ENCODE measurements around the gene NEDD4L.
A peak's percentile ranks its signal among the peaks of the same experiment; 100 is the strongest.

NEDD4L gene

DNA sequence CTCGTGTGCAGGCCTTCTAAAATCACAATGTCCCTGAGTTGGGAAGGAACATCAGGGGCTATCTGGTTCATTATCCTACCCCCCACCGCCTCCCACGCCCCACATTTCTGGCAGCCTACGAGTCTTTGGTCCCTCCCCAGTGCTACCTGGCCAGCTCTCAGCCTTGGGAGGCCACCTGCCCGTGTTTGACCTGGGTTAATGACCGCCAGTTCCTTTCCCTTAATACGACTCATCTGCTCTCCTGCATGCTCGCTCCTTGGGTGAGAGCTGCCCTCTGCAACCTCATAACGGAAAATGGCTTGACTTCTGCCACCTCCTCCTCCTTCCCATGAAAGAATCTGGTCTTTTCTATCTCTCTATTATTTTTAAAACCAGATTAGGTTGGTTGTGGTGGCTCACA, 112.5 kb downstream of the NEDD4L start:
- Histone ChIP-seq H3K9me3 (ENCODE audit: control insufficient read depth, insufficient read depth, low read depth, low read length) (no peaks in the 10 kb centered on the region), H3K27ac (ENCODE audit: low read depth, low read length) (no peak overlapping the region), H3K27me3 (ENCODE audit: control insufficient read depth, insufficient read depth, low read length) (no peaks in the 10 kb centered on the region), H3K36me3 (ENCODE audit: control insufficient read depth, insufficient read depth, low read length) (no peaks in the 10 kb centered on the region), H3K4me1 (ENCODE audit: control insufficient read depth, insufficient read depth, low read length) (no peaks in the 10 kb centered on the region), H3K4me3 (ENCODE audit: low read depth, low read length) (no peak overlapping the region), H3K9ac (ENCODE audit: low read length) (no peak overlapping the region)

- H3K27me3 ChIP-seq (ENCODE audit: control insufficient read depth, insufficient read depth, low read length) = no peaks in the 10 kb centered on the region
- H3K36me3 ChIP-seq (ENCODE audit: control insufficient read depth, insufficient read depth, low read length) = no peaks in the 10 kb centered on the region
- no peak overlapping the region for H3K9ac ChIP-seq (ENCODE audit: low read length)
- H3K4me3 ChIP-seq (ENCODE audit: low read depth, low read length) = no peak overlapping the region
- no peaks in the 10 kb centered on the region for H3K9me3 ChIP-seq (ENCODE audit: control insufficient read depth, insufficient read depth, low read depth, low read length)
- no peaks in the 10 kb centered on the region for H3K4me1 ChIP-seq (ENCODE audit: control insufficient read depth, insufficient read depth, low read length)
- H3K27ac ChIP-seq (ENCODE audit: low read depth, low read length) = no peak overlapping the region
Measured at GRCh38 chr18:58157237-58157636, 113.2 kb downstream of the NEDD4L start.

DNA sequence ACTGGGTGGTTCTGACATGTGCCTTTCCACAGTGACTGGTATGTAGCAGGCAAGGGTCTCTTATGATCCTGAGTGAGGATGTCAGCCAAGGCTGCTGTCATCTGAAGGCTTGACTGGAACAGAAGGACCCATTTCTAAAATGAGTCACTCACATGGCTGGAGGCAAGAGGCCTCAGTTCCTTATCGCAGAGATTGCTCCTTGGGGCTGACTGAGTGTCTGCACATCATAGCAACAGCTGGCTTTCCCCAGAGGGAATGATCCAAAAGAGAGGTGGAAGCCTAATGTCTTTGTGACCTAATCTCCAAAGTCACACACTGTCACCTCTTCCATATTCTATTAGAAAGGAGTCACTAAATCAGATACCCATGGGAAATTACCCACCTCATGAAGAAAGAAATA, 114.0 kb downstream of the NEDD4L start:
- Histone ChIP-seq H3K4me3 (ENCODE audit: low read depth, low read length) (no peak overlapping the region), H3K27me3 (ENCODE audit: control insufficient read depth, insufficient read depth, low read length) (no peaks in the 10 kb centered on the region), H3K9me3 (ENCODE audit: control insufficient read depth, insufficient read depth, low read depth, low read length) (no peaks in the 10 kb centered on the region), H3K36me3 (ENCODE audit: control insufficient read depth, insufficient read depth, low read length) (no peaks in the 10 kb centered on the region), H3K27ac (ENCODE audit: low read depth, low read length) (no peak overlapping the region), H3K4me1 (ENCODE audit: control insufficient read depth, insufficient read depth, low read length) (no peaks in the 10 kb centered on the region), H3K9ac (ENCODE audit: low read length) (no peak overlapping the region)

DNA sequence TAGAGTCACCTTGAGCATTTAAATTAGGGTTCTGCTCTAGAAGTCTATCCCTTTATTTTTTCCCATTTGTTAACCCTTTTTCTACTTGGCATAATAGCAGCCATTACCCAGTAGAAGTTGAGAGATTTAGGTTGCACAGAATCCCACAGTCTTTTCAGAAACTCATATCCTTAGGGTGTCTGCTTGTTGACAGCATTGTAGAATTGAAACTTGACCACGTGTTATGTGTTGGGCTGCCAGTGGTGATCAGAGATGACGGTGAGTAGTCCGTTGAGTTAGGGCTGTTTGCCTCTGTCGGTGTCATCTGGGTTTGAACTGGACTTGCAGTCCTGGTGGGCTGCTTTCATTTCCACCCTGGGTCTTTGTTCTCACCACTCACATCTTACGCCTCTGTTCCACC, 114.4 kb downstream of the NEDD4L start:
- H3K27ac ChIP-seq (ENCODE audit: low read depth, low read length) = no peak overlapping the region
- H3K4me1 ChIP-seq (ENCODE audit: control insufficient read depth, insufficient read depth, low read length) = no peaks in the 10 kb centered on the region

GRCh38 chr18:58161659-58162058, 117.6 kb downstream of the NEDD4L start:
- H3K36me3 ChIP-seq (ENCODE audit: control insufficient read depth, insufficient read depth, low read length) = no peaks in the 10 kb centered on the region
- H3K27ac ChIP-seq (ENCODE audit: low read depth, low read length) = no peak overlapping the region
- peak overlapping the region; percentile 42 for H3K4me3 ChIP-seq (ENCODE audit: low read depth, low read length)
- H3K4me1 ChIP-seq (ENCODE audit: control insufficient read depth, insufficient read depth, low read length) = no peaks in the 10 kb centered on the region
- H3K27me3 ChIP-seq (ENCODE audit: control insufficient read depth, insufficient read depth, low read length) = no peaks in the 10 kb centered on the region
- no peaks in the 10 kb centered on the region for H3K9me3 ChIP-seq (ENCODE audit: control insufficient read depth, insufficient read depth, low read depth, low read length)
- H3K9ac ChIP-seq (ENCODE audit: low read length) = no peak overlapping the region

More for the DNA sequence above, 114.4 kb downstream of the NEDD4L start:
- Histone ChIP-seq H3K36me3 (ENCODE audit: control insufficient read depth, insufficient read depth, low read length) (no peaks in the 10 kb centered on the region), H3K9ac (ENCODE audit: low read length) (no peak overlapping the region), H3K9me3 (ENCODE audit: control insufficient read depth, insufficient read depth, low read depth, low read length) (no peaks in the 10 kb centered on the region), H3K4me3 (ENCODE audit: low read depth, low read length) (no peak overlapping the region), H3K27me3 (ENCODE audit: control insufficient read depth, insufficient read depth, low read length) (no peaks in the 10 kb centered on the region)

DNA sequence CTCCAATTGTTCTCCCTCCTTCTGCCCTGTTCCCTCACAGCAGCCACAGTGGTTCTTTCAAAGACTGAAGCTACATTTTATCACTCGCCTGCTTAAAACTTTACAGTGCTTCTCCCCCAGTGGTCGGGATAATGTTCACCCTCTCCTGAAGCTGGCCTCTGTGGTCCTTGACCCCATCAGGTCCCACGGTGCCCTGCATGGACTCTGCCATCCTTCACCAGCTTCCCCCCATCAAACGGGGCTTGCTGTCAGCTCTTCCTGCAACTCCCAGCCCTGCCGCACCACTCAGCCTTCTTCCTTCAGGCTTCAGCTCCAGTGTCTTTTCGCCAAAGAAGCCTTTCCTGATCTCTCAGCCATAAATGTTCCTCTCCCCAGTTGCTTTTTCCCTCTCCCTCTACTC, 118.1 kb downstream of the NEDD4L start:
- H3K36me3 ChIP-seq (ENCODE audit: control insufficient read depth, insufficient read depth, low read length) = no peaks in the 10 kb centered on the region
- no peak overlapping the region for H3K4me3 ChIP-seq (ENCODE audit: low read depth, low read length)
- no peaks in the 10 kb centered on the region for H3K4me1 ChIP-seq (ENCODE audit: control insufficient read depth, insufficient read depth, low read length)
- no peak overlapping the region for H3K27ac ChIP-seq (ENCODE audit: low read depth, low read length)
- no peak overlapping the region for H3K9ac ChIP-seq (ENCODE audit: low read length)
- no peaks in the 10 kb centered on the region for H3K9me3 ChIP-seq (ENCODE audit: control insufficient read depth, insufficient read depth, low read depth, low read length)
- H3K27me3 ChIP-seq (ENCODE audit: control insufficient read depth, insufficient read depth, low read length) = no peaks in the 10 kb centered on the region

DNA sequence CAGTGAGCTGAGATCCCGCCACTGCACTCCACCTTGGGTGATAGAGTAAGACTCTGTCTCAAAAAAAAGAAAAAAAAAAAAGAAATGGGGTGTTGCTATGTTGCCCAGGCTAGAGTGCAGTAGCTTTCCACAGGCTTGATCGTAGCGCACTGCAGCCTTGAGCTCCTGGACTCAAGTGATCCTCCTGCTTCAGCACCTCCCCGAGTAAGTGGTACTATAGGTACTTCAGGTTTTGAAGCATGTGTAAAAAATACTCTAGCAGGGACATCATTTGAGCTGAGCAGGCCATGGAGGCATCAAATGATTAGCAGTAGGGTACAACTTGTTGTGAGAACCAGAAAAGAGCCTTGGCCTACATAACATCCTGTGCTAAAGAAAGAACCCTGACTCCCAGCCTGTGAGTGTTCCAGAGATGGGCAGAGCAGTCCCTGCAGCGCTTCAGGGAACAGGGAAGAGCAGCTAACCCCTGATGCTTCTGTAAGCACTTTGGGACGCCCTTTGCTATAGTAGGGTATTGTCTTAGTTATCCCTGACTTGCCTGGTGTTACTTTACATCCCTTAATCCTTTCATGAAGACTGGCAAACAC, 119.1 kb downstream of the NEDD4L start:
- H3K27ac ChIP-seq (ENCODE audit: low read depth, low read length) = no peak overlapping the region
- H3K36me3 ChIP-seq (ENCODE audit: control insufficient read depth, insufficient read depth, low read length) = no peaks in the 10 kb centered on the region
- H3K4me3 ChIP-seq (ENCODE audit: low read depth, low read length) = no peak overlapping the region
- H3K9ac ChIP-seq (ENCODE audit: low read length) = no peak overlapping the region
- H3K4me1 ChIP-seq (ENCODE audit: control insufficient read depth, insufficient read depth, low read length) = no peaks in the 10 kb centered on the region
- no peaks in the 10 kb centered on the region for H3K27me3 ChIP-seq (ENCODE audit: control insufficient read depth, insufficient read depth, low read length)
- no peaks in the 10 kb centered on the region for H3K9me3 ChIP-seq (ENCODE audit: control insufficient read depth, insufficient read depth, low read depth, low read length)

GRCh38 chr18:58166278-58166844, 122.3 kb downstream of the NEDD4L start:
- Histone ChIP-seq H3K27ac (ENCODE audit: low read depth, low read length) (no peak overlapping the region), H3K9ac (ENCODE audit: low read length) (no peak overlapping the region), H3K36me3 (ENCODE audit: control insufficient read depth, insufficient read depth, low read length) (no peaks in the 10 kb centered on the region), H3K4me1 (ENCODE audit: control insufficient read depth, insufficient read depth, low read length) (no peaks in the 10 kb centered on the region), H3K9me3 (ENCODE audit: control insufficient read depth, insufficient read depth, low read depth, low read length) (no peaks in the 10 kb centered on the region), H3K4me3 (ENCODE audit: low read depth, low read length) (no peak overlapping the region), H3K27me3 (ENCODE audit: control insufficient read depth, insufficient read depth, low read length) (no peaks in the 10 kb centered on the region)

DNA sequence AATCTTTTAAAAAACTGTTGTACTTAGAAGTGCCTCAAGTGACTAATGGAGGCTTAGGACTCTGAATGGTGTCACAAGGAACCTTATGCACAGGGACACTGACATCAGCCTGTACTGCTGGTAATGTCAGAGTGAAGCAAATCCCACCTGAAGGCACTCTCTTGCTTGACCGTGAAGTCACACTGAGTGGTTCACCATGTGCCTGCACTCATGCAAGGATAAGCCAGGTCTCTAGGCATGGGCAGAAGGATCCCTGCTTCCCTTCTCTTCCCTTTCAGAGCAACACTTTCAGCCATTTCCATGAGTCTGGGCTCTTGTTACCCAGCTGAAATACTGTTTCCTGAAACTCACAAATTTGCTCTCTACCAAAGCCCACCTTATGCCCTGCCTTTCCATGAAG, 123.0 kb downstream of the NEDD4L start:
- H3K27me3 ChIP-seq (ENCODE audit: control insufficient read depth, insufficient read depth, low read length) = no peaks in the 10 kb centered on the region
- no peaks in the 10 kb centered on the region for H3K4me1 ChIP-seq (ENCODE audit: control insufficient read depth, insufficient read depth, low read length)
- no peak overlapping the region for H3K27ac ChIP-seq (ENCODE audit: low read depth, low read length)
- H3K9ac ChIP-seq (ENCODE audit: low read length) = no peak overlapping the region
- no peak overlapping the region for H3K4me3 ChIP-seq (ENCODE audit: low read depth, low read length)
- H3K9me3 ChIP-seq (ENCODE audit: control insufficient read depth, insufficient read depth, low read depth, low read length) = no peaks in the 10 kb centered on the region
- no peaks in the 10 kb centered on the region for H3K36me3 ChIP-seq (ENCODE audit: control insufficient read depth, insufficient read depth, low read length)

DNA sequence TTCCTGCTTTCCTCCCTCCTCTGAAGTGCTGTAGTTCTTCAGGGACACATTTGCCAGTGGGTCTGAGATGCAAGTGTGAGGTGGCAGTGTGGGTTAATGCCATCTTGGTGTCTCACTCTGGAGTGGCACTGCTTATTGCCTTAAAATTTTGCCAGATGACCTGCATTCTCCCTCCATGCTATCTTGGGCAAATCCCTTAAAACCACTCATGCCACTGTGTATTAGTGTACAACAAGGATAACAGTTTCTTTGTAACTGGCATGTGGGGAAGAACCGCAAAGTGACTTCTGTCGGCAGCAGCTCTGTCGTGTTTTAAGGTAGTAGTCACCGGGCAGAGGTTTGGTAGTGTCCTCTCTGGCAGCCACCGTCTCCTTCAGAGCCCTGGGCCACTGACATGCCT, 124.2 kb downstream of the NEDD4L start:
- Histone ChIP-seq H3K27me3 (ENCODE audit: control insufficient read depth, insufficient read depth, low read length) (no peaks in the 10 kb centered on the region), H3K4me1 (ENCODE audit: control insufficient read depth, insufficient read depth, low read length) (no peaks in the 10 kb centered on the region), H3K27ac (ENCODE audit: low read depth, low read length) (no peak overlapping the region), H3K9ac (ENCODE audit: low read length) (no peak overlapping the region), H3K36me3 (ENCODE audit: control insufficient read depth, insufficient read depth, low read length) (no peaks in the 10 kb centered on the region), H3K9me3 (ENCODE audit: control insufficient read depth, insufficient read depth, low read depth, low read length) (no peaks in the 10 kb centered on the region), H3K4me3 (ENCODE audit: low read depth, low read length) (no peak overlapping the region)

GRCh38 chr18:58168993-58169392, 125.0 kb downstream of the NEDD4L start:
- no peak overlapping the region for H3K27ac ChIP-seq (ENCODE audit: low read depth, low read length)
- peaks cover 2% of the 10 kb centered on the region; the same call in 1 of the 2 replicates for H3K4me1 ChIP-seq (ENCODE audit: control insufficient read depth, insufficient read depth, low read length)
- no peaks in the 10 kb centered on the region for H3K27me3 ChIP-seq (ENCODE audit: control insufficient read depth, insufficient read depth, low read length)
- H3K36me3 ChIP-seq (ENCODE audit: control insufficient read depth, insufficient read depth, low read length) = no peaks in the 10 kb centered on the region
- H3K9ac ChIP-seq (ENCODE audit: low read length) = no peak overlapping the region
- no peaks in the 10 kb centered on the region for H3K9me3 ChIP-seq (ENCODE audit: control insufficient read depth, insufficient read depth, low read depth, low read length)
- H3K4me3 ChIP-seq (ENCODE audit: low read depth, low read length) = no peak overlapping the region

Measured in HUES6 (cell line).